Measurements from ENCODE around the gene RAB3GAP1. TPM values are rescaled to one million over a fixed set of nuclear protein-coding genes. Genes with fewer than 3 reads are reported as not detected.

The RAB3GAP1 gene
- total RNA-seq, 1 donor = 80.0 TPM

DNA sequence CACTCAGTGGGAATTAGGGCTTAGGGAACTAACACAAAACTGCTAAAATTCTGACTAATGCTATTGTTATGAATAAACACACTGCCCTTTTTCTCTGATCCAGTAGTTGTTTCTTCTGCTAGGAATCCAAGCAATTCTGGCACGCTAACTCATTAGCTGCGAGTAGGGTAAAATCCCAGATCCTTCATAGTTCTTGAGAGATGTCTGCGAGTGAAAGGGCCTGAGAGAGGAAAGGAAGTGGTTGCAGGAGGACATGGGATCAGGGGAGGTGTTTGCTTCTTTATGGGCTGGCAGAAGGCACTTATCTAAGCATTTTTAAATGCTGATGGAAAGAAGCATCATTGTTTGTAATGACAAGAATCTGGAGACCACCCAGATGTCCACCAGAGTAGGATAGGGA lies 14.3 kb upstream of the RAB3GAP1 start:
- TF ChIP-seq, protein P1, sequence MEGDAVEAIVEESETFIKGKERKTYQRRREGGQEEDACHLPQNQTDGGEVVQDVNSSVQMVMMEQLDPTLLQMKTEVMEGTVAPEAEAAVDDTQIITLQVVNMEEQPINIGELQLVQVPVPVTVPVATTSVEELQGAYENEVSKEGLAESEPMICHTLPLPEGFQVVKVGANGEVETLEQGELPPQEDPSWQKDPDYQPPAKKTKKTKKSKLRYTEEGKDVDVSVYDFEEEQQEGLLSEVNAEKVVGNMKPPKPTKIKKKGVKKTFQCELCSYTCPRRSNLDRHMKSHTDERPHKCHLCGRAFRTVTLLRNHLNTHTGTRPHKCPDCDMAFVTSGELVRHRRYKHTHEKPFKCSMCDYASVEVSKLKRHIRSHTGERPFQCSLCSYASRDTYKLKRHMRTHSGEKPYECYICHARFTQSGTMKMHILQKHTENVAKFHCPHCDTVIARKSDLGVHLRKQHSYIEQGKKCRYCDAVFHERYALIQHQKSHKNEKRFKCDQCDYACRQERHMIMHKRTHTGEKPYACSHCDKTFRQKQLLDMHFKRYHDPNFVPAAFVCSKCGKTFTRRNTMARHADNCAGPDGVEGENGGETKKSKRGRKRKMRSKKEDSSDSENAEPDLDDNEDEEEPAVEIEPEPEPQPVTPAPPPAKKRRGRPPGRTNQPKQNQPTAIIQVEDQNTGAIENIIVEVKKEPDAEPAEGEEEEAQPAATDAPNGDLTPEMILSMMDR (IDR thresholded peaks at IDR 0.05; ENCODE audit: insufficient read depth, low read length) = no peak
- no peak for DNase-seq (ENCODE audit: low read depth)
- no peak overlapping the region for H3K4me3 ChIP-seq (ENCODE audit: low read depth, low read length)

DNA sequence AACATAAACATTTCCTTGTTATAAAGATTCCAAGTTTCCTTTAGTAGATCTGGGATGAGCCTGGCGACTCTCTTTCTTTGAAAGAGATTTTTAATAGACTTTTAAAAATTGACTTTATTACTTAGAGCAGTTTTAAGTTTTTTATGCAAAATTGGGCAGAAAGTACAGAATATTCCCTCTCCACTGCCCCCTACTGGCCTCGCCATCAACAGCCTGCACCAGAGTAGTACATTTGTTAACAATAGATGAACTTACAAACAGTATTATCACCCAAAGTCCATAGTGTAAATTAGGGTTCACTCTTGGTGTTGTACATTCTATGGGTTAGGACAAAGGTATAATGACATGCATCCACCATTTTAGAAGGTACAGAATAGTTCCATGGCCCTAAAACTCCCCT lies 8.7 kb upstream of the RAB3GAP1 start:
- DNase-seq (ENCODE audit: low read depth) = no peak
- no peak overlapping the region for H3K4me3 ChIP-seq (ENCODE audit: low read depth, low read length)
- TF ChIP-seq, protein P1 (IDR thresholded peaks at IDR 0.05; ENCODE audit: insufficient read depth, low read length) = peak; percentile 44

DNA sequence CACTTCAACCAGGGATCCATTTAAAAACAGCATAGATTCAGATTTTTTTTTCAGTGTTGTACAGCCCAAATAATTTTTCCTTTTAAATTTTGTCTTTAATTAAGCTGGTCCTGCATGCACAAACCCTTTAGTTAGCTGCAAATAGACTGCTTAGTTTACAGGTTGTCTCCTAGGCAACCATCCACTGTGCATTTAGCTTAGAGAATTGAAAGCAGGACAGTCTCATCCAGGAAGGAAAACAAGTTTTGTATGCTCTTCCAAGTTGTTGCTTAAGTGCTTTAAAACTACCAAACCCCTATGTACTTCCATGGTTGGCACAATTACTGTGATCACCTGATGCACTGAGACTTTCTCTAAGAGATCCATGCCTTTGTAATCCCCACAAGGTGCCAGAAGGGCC lies 4.8 kb upstream of the RAB3GAP1 start, which contains the start of gene MAP3K19:
Gene MAP3K19 (minus strand): TSS at position 148 of the 400 bp plus-strand sequence. CDS start 22,800 bp downstream, outside the sequence.
- no peak within 1 kb of the TSS for H3K4me3 ChIP-seq (ENCODE audit: low read depth, low read length)
- TF ChIP-seq, protein P1 (IDR thresholded peaks at IDR 0.05; ENCODE audit: insufficient read depth, low read length) = no peak
- no peak for DNase-seq (ENCODE audit: low read depth)

DNA sequence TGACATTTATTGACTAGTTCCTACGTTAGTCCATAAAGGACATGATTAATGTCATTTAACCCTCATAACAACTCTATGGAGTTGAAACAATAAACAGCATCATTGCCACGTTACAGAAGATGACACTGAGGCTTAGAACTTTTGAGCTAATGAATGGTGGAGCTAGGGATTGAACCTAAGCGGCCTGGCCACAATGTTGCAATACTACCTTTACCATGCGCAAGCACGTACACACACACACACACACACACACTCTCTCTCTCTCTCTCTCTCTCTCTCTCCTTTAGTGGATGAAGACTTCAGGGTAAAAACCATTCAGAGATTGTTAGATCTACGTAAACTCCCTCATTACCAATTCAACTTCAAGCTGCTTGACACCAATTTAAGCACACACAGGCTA lies 4.0 kb upstream of the RAB3GAP1 start:
- TF ChIP-seq, protein P1 (IDR thresholded peaks at IDR 0.05; ENCODE audit: insufficient read depth, low read length) = no peak
- DNase-seq (ENCODE audit: low read depth) = no peak
- no peak overlapping the region for H3K4me3 ChIP-seq (ENCODE audit: low read depth, low read length)

DNA sequence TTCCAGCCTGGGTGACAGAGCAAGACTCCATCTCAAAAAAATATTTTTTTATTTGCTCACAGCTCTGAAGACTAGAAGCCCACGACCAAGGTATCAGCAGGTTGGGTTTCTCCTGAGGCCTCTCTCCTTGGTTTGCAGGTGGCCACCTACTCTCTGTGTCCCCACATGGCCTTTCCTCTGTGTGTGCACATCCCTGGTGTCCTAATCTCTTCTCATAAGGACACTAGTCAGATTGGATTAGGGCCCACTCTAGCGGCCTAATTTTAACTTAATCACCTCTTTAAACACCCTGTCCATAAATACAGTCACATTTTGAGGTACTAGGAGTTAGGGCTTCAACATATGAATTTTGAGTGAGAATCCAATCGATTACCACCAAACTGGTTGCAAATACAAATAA lies 2.0 kb upstream of the RAB3GAP1 start:
- H3K4me3 ChIP-seq (ENCODE audit: low read depth, low read length) = no peak overlapping the region
- no peak for DNase-seq (ENCODE audit: low read depth)
- TF ChIP-seq, protein P1 (IDR thresholded peaks at IDR 0.05; ENCODE audit: insufficient read depth, low read length) = no peak

DNA sequence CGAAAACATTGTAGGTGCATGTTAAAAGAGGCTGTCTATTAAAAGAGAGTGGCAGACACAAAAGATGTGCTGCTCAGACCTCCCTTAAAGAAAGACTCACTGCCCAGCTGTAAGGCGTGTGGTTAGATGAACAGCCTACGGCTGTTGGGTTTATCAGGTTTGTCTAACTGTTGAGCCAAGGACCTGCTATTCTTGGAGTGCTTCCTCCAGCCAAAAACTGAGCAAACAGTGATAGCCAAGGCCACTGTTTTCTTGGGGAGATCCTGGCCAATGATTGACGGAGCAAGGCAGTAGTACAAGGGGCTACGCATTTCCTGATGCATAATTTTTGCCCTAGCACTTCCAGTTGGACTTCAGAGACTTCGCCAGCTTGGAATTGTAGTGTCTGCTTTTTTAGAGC lies 1.4 kb upstream of the RAB3GAP1 start:
- H3K4me3 ChIP-seq (ENCODE audit: low read depth, low read length) = no peak overlapping the region

More for the DNA sequence above, 1.4 kb upstream of the RAB3GAP1 start:
- DNase-seq (ENCODE audit: low read depth) = no peak
- TF ChIP-seq, protein P1 (IDR thresholded peaks at IDR 0.05; ENCODE audit: insufficient read depth, low read length) = no peak

All from fibroblast of the aortic adventitia (primary cell).